ENCODE measurements around the gene GRM6. TPM values are rescaled to one million over a fixed set of nuclear protein-coding genes. Genes with fewer than 3 reads are reported as not detected.

The GRM6 gene
- total RNA-seq (not detected), polyA plus RNA-seq (not detected)

DNA sequence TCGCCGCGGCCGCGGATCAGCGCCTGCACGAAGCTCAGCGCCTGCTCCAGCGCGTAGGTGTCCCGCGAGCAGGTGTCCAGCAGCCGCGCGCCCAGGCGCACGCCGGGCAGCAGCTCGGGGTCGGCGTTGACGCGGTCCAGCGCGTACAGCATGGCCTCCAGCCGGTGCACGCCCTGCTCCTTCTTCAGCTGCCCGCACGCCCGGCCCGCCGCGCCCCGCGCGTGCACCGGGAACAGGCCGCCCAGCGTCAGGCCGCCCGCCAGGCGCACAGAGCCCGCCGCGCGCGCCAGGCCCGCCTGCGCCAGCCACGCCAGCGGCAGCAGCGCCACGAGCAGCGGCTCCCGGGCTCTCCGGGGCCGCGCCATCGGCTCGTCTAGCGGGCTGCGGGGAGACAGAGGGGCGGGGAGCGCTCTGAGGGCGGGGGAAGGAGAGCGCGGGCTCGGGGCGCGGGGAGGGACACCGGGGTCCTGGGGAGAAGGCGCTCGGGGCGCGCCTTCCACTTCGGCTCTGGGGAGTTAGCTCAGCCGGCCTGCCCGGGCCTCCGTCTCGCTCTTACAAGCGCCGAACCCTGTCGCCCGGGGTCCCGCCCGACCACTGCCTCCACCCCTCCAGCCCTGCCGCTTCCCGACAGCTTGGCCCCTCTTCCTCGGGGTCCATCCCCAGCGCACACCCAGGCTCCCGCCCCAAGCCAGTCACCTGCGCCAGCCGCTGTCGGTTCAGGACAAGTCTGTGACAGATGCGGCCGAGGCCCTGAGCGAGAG lies at the start of gene GRM6:
Gene GRM6, minus strand, starts transcription at position 741 of the 761 bp plus-strand sequence. Its CDS starts 376 bp downstream, at position 365.
- H3K36me3 ChIP-seq (ENCODE audit: insufficient read depth, low read length), result no peaks in the 10 kb centered on the region
- H3K4me3 Mint-ChIP-seq, result peak within 1 kb of the TSS in 1 of 7 donors; percentile 10
- POLR2A ChIA-PET, result no interaction called here
- no peak within 1 kb of the TSS for H3K27ac Mint-ChIP-seq
- no peak within 1 kb of the TSS for H3K27ac ChIP-seq (ENCODE audit: low read depth, low read length)
- H3K9me3 Mint-ChIP-seq, result peaks cover 0 to 6% (median 4%) of the 10 kb centered on the region in 5 donors
- no peak for DNase-seq
- peaks cover 0 to 3% (median 0%) of the 10 kb centered on the region in 3 donors for H3K36me3 Mint-ChIP-seq
- CTCF ChIA-PET, result no interaction called here
- no peaks in the 10 kb centered on the region for H3K9me3 ChIP-seq (ENCODE audit: low read length)
- no peaks in the 10 kb centered on the region for H3K4me1 ChIP-seq (ENCODE audit: insufficient read depth, low read length)
- H3K4me1 Mint-ChIP-seq, result peaks cover 4 to 7% (median 5%) of the 10 kb centered on the region in 3 donors
- no peaks in the 10 kb centered on the region for H3K27me3 ChIP-seq (ENCODE audit: insufficient read depth, low read length, poor library complexity, severe bottlenecking)
- H3K27me3 Mint-ChIP-seq, result peaks cover 28 to 36% of the 10 kb centered on the region in 2 donors
- H3K4me3 ChIP-seq (ENCODE audit: low read length), result no peak within 1 kb of the TSS

DNA sequence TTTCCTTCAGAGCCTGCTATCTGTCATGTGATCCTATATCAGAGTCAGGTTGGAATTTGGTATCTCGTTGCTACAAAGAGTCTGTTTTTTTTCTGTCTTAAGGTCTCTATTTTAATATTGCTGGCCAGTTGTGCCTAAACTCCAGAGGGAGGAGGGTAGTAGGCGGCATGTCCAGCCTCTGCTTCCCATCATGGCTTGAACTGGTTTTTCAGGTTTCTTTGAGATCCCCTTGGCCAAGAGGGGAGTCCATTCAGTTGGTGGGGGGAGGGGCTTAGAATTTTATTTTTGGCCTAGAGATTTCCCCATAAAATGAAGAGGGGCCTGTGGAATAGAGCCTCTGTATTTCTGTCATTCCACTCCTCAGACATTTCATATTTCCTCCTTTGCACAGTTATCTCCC lies 49.6 kb upstream of the GRM6 start:
- POLR2A ChIA-PET, result no interaction called here
- no peaks in the 10 kb centered on the region for H3K9me3 ChIP-seq (ENCODE audit: low read length)
- Mint-ChIP-seq H3K27me3 (peaks cover 6 to 12% of the 10 kb centered on the region in 2 donors), H3K4me3 (no peak overlapping the region), H3K27ac (no peak overlapping the region), H3K9me3 (peaks cover 28 to 42% (median 33%) of the 10 kb centered on the region in 5 donors), H3K4me1 (no peaks in the 10 kb centered on the region), H3K36me3 (peaks cover 0 to 21% (median 2%) of the 10 kb centered on the region in 3 donors)
- CTCF ChIA-PET, result no interaction called here
- no peak overlapping the region for H3K27ac ChIP-seq (ENCODE audit: low read depth, low read length)
- no peak for DNase-seq
- no peaks in the 10 kb centered on the region for H3K4me1 ChIP-seq (ENCODE audit: insufficient read depth, low read length)
- no peak overlapping the region for H3K4me3 ChIP-seq (ENCODE audit: low read length)
- H3K27me3 ChIP-seq (ENCODE audit: insufficient read depth, low read length, poor library complexity, severe bottlenecking), result no peaks in the 10 kb centered on the region
- H3K36me3 ChIP-seq (ENCODE audit: insufficient read depth, low read length), result no peaks in the 10 kb centered on the region

DNA sequence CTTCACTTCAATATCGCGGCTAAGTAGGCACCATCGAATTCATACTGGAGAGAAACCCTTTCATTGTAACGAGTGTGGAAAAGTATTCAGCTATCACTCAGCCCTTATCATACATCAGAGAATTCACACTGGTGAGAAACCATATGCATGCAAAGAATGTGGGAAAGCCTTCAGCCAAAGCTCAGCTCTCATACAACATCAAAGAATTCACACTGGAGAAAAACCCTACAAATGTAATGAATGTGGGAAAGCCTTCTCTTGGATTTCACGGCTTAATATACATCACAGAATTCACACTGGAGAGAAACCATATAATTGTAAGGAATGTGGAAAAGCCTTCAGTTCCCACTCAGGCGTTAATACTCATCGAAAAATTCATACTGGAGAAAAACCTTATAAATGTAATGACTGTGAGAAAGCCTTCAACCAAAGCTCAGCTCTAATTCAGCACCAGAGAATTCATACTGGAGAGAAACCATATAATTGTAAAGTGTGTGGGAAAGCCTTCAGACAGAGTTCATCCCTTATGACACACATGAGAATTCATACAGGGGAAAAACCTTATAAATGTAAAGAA lies 38.0 kb upstream of the GRM6 start:
- peak overlapping the region; percentile 16 for H3K4me3 ChIP-seq (ENCODE audit: low read length)
- H3K4me1 ChIP-seq (ENCODE audit: insufficient read depth, low read length), result no peaks in the 10 kb centered on the region
- ChIA-PET CTCF (no interaction called here), POLR2A (no interaction called here)
- H3K36me3 Mint-ChIP-seq, result peaks cover 36 to 79% (median 70%) of the 10 kb centered on the region in 3 donors
- H3K27ac Mint-ChIP-seq, result no peak overlapping the region
- H3K9me3 ChIP-seq (ENCODE audit: low read length), result peaks cover 81% of the 10 kb centered on the region
- H3K36me3 ChIP-seq (ENCODE audit: insufficient read depth, low read length), result peaks cover 37% of the 10 kb centered on the region
- H3K4me1 Mint-ChIP-seq, result peaks cover 0 to 2% (median 0%) of the 10 kb centered on the region in 3 donors
- DNase-seq, result no peak
- peaks cover 0 to 3% of the 10 kb centered on the region in 2 donors for H3K27me3 Mint-ChIP-seq
- no peak overlapping the region for H3K27ac ChIP-seq (ENCODE audit: low read depth, low read length)
- no peaks in the 10 kb centered on the region for H3K27me3 ChIP-seq (ENCODE audit: insufficient read depth, low read length, poor library complexity, severe bottlenecking)
- peak overlapping the region in 1 of 7 donors; percentile 5 for H3K4me3 Mint-ChIP-seq
- H3K9me3 Mint-ChIP-seq, result peaks cover 59 to 100% (median 96%) of the 10 kb centered on the region in 5 donors

DNA sequence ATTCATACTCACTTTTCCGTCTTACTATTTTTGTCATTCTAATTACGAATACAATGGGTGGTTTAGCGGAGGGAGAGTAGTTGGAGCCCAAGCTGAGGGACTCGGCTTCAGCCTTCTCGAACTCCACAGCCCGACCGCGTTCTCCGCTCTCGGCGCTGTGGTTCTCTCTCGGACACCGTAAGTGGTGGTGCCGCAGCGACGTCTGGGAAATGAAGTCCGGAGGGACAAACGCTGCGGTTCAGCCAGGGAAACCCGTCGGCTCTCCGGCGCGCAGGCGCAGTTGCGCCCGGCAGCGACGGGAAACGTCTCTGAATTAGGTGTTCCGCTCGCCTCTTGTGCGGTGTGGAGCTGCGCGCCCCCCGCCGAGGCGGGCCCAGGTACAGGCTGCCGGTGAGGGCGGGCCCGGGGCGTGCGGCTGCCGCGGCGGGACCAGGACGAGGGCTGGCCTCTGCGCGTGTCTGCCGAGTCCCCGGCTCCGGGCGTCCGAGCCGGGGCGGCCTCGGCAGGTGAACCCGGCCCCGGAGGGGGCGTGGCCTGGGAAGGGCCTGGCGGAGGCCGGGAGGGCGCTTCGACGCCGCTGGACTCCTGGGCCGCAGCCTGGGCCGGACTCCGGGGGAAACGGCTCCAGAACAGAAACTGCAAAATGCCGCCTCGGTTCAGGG lies 28.5 kb upstream of the GRM6 start, which contains the start of gene ZNF879:
Gene ZNF879, plus strand, starts transcription at position 277 of the 662 bp plus-strand sequence. CDS start 1,201 bp downstream, outside the sequence.
- POLR2A ChIA-PET, result interaction anchor here (1.0 kb wide), 1 partner anchor 37 kb away, joined by 8 read pairs; the partner anchor contains the start of gene ZNF354C
- peaks cover 10% of the 10 kb centered on the region for H3K9me3 ChIP-seq (ENCODE audit: low read length)

DNA sequence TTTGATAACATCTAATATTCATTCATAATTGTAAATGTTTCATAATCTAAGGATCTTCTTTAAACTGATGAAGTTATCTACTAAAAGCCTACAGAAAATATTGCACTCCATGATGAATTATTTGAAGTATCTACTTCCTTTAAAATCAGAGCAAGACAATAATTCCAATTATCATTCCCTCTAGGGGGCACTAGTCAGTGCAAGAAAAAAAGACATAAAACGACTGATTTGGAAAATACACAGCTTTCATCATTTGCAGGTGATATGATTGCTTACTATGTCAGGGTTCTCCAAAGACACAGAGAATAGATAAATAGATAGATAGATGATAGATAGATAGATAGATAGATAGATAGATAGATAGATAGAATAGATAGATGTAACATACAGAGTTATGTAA lies 13.5 kb upstream of the GRM6 start:
- ChIA-PET CTCF (no interaction called here), POLR2A (no interaction called here)
- H3K36me3 ChIP-seq (ENCODE audit: insufficient read depth, low read length), result no peaks in the 10 kb centered on the region
- no peaks in the 10 kb centered on the region for H3K9me3 ChIP-seq (ENCODE audit: low read length)
- H3K27me3 ChIP-seq (ENCODE audit: insufficient read depth, low read length, poor library complexity, severe bottlenecking), result no peaks in the 10 kb centered on the region
- H3K4me3 ChIP-seq (ENCODE audit: low read length), result no peak overlapping the region
- Mint-ChIP-seq H3K27ac (no peak overlapping the region), H3K27me3 (peaks cover 2 to 28% of the 10 kb centered on the region in 2 donors), H3K4me1 (no peaks in the 10 kb centered on the region), H3K36me3 (peaks cover 0 to 4% (median 0%) of the 10 kb centered on the region in 3 donors), H3K9me3 (peaks cover 22 to 38% (median 32%) of the 10 kb centered on the region in 5 donors), H3K4me3 (no peak overlapping the region)
- no peak overlapping the region for H3K27ac ChIP-seq (ENCODE audit: low read depth, low read length)
- no peak for DNase-seq
- no peaks in the 10 kb centered on the region for H3K4me1 ChIP-seq (ENCODE audit: insufficient read depth, low read length)

More for the DNA sequence above, 28.5 kb upstream of the GRM6 start, which contains the start of gene ZNF879:
- peak; percentile 84 to 96 (median 93) for DNase-seq
- Histone ChIP-seq H3K36me3 (ENCODE audit: insufficient read depth, low read length) (peaks cover 18% of the 10 kb centered on the region), H3K27ac (ENCODE audit: low read depth, low read length) (peak within 1 kb of the TSS; percentile 55), H3K4me3 (ENCODE audit: low read length) (peak within 1 kb of the TSS; percentile 76), H3K27me3 (ENCODE audit: insufficient read depth, low read length, poor library complexity, severe bottlenecking) (no peaks in the 10 kb centered on the region), H3K4me1 (ENCODE audit: insufficient read depth, low read length) (peaks cover 14% of the 10 kb centered on the region)
- Mint-ChIP-seq H3K4me1 (peaks cover 9 to 24% (median 14%) of the 10 kb centered on the region in 3 donors), H3K36me3 (peaks cover 16 to 39% (median 36%) of the 10 kb centered on the region in 3 donors), H3K27ac (peak within 1 kb of the TSS; percentile 67 to 96 (median 88)), H3K27me3 (peaks cover 4% of the 10 kb centered on the region in 2 donors), H3K4me3 (peak within 1 kb of the TSS; percentile 86 to 97 (median 94)), H3K9me3 (peaks cover 6 to 20% (median 19%) of the 10 kb centered on the region in 5 donors)
- CTCF ChIA-PET, result no interaction called here

DNA sequence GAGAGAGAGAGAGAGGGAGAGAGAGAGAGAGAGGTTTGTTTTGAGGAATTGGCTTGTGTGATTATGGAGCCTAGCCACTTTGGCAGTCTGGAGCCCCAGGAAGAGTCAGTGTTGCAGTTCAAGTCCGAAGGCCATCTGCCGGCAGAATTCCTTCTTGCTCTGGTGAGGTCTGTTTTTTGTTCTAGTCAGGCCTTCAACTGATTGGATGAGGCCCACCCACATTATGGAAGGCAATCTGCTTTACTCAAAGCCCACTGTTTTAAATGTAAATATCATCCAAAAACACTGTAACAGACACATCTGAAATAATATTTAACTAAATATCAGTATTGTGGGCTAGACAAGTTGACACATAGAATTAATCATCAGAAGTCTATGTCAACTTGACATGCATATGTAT lies 11.4 kb upstream of the GRM6 start:
- Mint-ChIP-seq H3K4me3 (no peak overlapping the region), H3K4me1 (no peaks in the 10 kb centered on the region), H3K9me3 (peaks cover 15 to 33% (median 22%) of the 10 kb centered on the region in 5 donors), H3K36me3 (peaks cover 0 to 4% (median 0%) of the 10 kb centered on the region in 3 donors), H3K27ac (no peak overlapping the region), H3K27me3 (peaks cover 4 to 40% of the 10 kb centered on the region in 2 donors)
- no peak overlapping the region for H3K4me3 ChIP-seq (ENCODE audit: low read length)
- no peaks in the 10 kb centered on the region for H3K36me3 ChIP-seq (ENCODE audit: insufficient read depth, low read length)
- H3K9me3 ChIP-seq (ENCODE audit: low read length), result no peaks in the 10 kb centered on the region
- no peaks in the 10 kb centered on the region for H3K27me3 ChIP-seq (ENCODE audit: insufficient read depth, low read length, poor library complexity, severe bottlenecking)
- H3K27ac ChIP-seq (ENCODE audit: low read depth, low read length), result no peak overlapping the region
- ChIA-PET POLR2A (no interaction called here), CTCF (no interaction called here)
- no peak for DNase-seq
- H3K4me1 ChIP-seq (ENCODE audit: insufficient read depth, low read length), result no peaks in the 10 kb centered on the region

DNA sequence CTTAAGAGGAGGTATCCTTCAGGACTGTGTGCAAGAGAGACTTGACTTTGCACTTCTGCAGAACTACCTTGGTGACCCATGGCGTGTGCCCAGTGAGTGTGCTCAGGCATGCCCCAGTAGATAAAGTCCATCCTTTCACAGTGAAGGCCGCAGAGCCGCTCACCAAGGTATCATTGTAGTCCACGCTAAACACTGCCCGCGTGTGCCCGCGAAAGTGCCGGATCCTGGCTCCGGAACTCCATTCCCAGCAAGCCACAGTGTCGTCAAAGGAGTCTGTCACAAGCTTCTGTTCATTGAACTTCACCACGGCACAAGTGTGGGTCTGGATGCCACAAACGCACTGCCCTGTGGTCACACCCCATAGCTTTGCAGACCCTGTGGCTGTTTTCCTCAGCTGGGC lies 3.3 kb upstream of the GRM6 start:
- Histone ChIP-seq H3K36me3 (ENCODE audit: insufficient read depth, low read length) (no peaks in the 10 kb centered on the region), H3K9me3 (ENCODE audit: low read length) (no peaks in the 10 kb centered on the region), H3K27ac (ENCODE audit: low read depth, low read length) (no peak overlapping the region), H3K27me3 (ENCODE audit: insufficient read depth, low read length, poor library complexity, severe bottlenecking) (no peaks in the 10 kb centered on the region), H3K4me3 (ENCODE audit: low read length) (no peak overlapping the region), H3K4me1 (ENCODE audit: insufficient read depth, low read length) (no peaks in the 10 kb centered on the region)
- ChIA-PET CTCF (no interaction called here), POLR2A (no interaction called here)
- Mint-ChIP-seq H3K36me3 (peaks cover 0 to 3% (median 0%) of the 10 kb centered on the region in 3 donors), H3K9me3 (peaks cover 0 to 7% (median 3%) of the 10 kb centered on the region in 5 donors), H3K27me3 (peaks cover 14 to 41% of the 10 kb centered on the region in 2 donors), H3K4me1 (peaks cover 4 to 5% (median 5%) of the 10 kb centered on the region in 3 donors), H3K27ac (no peak overlapping the region), H3K4me3 (no peak overlapping the region)
- no peak for DNase-seq
